Left renal cortex interstitium (tissue), 4 donors: ENCODE results near the gene RLN3. TPM values are rescaled to one million over a fixed set of nuclear protein-coding genes. Genes with fewer than 3 reads are reported as not detected.

ENCODE experiments used
- DNase-seq, 4 donors: peaks; one replicate each; pipeline ENCODE4 v3.0.0-alpha.2; 2013; ENCODE audit warnings: low read depth in 4 of 4, low spot score in 2 of 4, missing footprints in 1 of 4
- polyA plus RNA-seq, 4 donors: library from polyadenylated mRNA; unstranded; fragments of 120-200 nt; gene quantifications; one replicate each; pipeline ENCODE4 v1.2.1, GENCODE V29; 2013; ENCODE audit not compliant: insufficient read length in 4 of 4

The RLN3 gene
- polyA plus RNA-seq, 4 donors, result not detected

GRCh38 chr19:14051980-14052379, 24.0 kb downstream of the RLN3 start:
- no peak for DNase-seq

- DNase-seq, result no peak
Observed at GRCh38 chr19:14052470-14052869, 24.5 kb downstream of the RLN3 start.

GRCh38 chr19:14053032-14053431, 25.1 kb downstream of the RLN3 start:
- no peak for DNase-seq

GRCh38 chr19:14053500-14053899, 25.6 kb downstream of the RLN3 start:
- no peak for DNase-seq

- DNase-seq, result no peak
Observed at GRCh38 chr19:14054099-14054498, 26.2 kb downstream of the RLN3 start.

- DNase-seq, result no peak
Observed at GRCh38 chr19:14054721-14055120, 26.8 kb downstream of the RLN3 start.

- no peak for DNase-seq
Observed at GRCh38 chr19:14055396-14055795, 27.4 kb downstream of the RLN3 start.

GRCh38 chr19:14056069-14056666, 28.2 kb downstream of the RLN3 start:
- no peak for DNase-seq

GRCh38 chr19:14056741-14057356, 28.9 kb downstream of the RLN3 start:
- no peak for DNase-seq

- no peak for DNase-seq
Observed at GRCh38 chr19:14058182-14059092, 30.5 kb downstream of the RLN3 start.

GRCh38 chr19:14059093-14059480, 31.1 kb downstream of the RLN3 start:
- DNase-seq, result no peak

GRCh38 chr19:14059652-14060155, 31.8 kb downstream of the RLN3 start:
- DNase-seq, result no peak

- no peak for DNase-seq
Observed at GRCh38 chr19:14061081-14061749, 33.3 kb downstream of the RLN3 start.

GRCh38 chr19:14061751-14062557, 34.0 kb downstream of the RLN3 start, which contains the start of gene PALM3:
Gene PALM3 (minus strand): TSS chr19:14062076. CDS start chr19:14061980, 96 bp downstream.
- DNase-seq, result no peak

- DNase-seq, result no peak
Observed at GRCh38 chr19:14062558-14062855, 34.6 kb downstream of the RLN3 start.

- DNase-seq, result no peak
Observed at GRCh38 chr19:14063105-14063504, 35.2 kb downstream of the RLN3 start.

- DNase-seq, result no peak
Observed at GRCh38 chr19:14066134-14066533, 38.2 kb downstream of the RLN3 start.

- DNase-seq, result no peak
Observed at GRCh38 chr19:14070268-14071050, 42.5 kb downstream of the RLN3 start.

GRCh38 chr19:14072535-14073260, 44.8 kb downstream of the RLN3 start, which contains the start of gene MISP3:
Gene MISP3 (plus strand): TSS chr19:14072786. CDS start chr19:14073310, 524 bp downstream.
- DNase-seq, result no peak
